GM12864 (cell line): ENCODE results near the gene AOPEP.

Experiments used
- DNase-seq: peaks from one replicate; pipeline ENCODE4 v3.0.0-alpha.2; 2011; ENCODE audit warnings: low read depth
- H3K4me3 ChIP-seq: 2 replicates; pipeline ENCODE4 v1.5.1; 2011; ENCODE audit warnings: mild to moderate bottlenecking, low read depth, low read length, control low read depth
- TF ChIP-seq, protein P1 (sequence below): IDR thresholded peaks from 2 replicates; pipeline ENCODE4 v1.5.1; 2011; ENCODE audit warnings: low read depth, mild to moderate bottlenecking, moderate library complexity, low read length, control low read depth, inconsistent platforms; ENCODE audit errors: missing control alignments

Gene AOPEP

DNA sequence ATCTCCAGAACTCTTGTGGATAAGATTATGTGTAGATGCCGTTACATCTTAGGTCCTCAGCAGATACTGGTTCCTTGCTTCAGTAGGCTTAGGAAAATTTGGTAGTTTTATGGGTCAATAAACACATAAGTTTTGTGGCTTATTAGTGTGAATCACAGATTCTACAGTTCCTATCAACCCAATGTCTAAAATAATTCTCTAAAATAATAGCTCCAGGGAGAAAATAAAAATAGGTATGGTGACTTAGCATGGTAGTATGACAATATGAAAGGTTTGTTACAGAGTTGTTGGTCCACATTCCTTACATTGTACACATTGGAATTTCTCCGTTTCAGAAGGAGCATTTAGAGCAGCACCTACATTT is 91.7 kb downstream of the AOPEP start:
- H3K4me3 ChIP-seq: no peak overlapping the region
- no peak for DNase-seq
- TF ChIP-seq, protein P1, sequence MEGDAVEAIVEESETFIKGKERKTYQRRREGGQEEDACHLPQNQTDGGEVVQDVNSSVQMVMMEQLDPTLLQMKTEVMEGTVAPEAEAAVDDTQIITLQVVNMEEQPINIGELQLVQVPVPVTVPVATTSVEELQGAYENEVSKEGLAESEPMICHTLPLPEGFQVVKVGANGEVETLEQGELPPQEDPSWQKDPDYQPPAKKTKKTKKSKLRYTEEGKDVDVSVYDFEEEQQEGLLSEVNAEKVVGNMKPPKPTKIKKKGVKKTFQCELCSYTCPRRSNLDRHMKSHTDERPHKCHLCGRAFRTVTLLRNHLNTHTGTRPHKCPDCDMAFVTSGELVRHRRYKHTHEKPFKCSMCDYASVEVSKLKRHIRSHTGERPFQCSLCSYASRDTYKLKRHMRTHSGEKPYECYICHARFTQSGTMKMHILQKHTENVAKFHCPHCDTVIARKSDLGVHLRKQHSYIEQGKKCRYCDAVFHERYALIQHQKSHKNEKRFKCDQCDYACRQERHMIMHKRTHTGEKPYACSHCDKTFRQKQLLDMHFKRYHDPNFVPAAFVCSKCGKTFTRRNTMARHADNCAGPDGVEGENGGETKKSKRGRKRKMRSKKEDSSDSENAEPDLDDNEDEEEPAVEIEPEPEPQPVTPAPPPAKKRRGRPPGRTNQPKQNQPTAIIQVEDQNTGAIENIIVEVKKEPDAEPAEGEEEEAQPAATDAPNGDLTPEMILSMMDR: no peak

DNA sequence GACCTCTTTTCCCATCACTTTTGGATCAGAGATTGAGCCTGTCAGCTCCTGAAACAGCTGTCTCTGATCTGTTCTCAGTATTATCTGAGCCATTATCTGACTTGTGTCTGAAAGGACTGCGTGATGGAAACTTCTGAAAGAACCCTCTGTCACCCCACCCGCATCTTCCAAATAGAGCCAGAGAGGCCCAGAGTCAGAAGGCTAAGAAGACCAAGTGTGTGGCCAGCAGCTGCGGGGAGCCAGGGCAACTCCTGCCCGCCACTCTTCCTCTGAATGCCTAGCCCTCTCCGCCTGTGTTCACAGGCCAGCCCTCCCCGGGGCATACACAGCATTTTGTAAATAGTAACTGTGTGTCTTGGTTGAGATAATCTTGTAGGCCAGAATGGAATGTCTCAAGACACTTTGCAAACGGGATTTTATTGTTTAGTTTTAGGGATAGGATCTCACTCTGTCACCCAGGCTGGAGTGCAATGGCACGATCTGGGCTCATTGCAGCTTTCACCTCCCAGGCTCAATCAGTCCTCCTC is 92.7 kb downstream of the AOPEP start:
- TF ChIP-seq, protein P1: no peak

DNA sequence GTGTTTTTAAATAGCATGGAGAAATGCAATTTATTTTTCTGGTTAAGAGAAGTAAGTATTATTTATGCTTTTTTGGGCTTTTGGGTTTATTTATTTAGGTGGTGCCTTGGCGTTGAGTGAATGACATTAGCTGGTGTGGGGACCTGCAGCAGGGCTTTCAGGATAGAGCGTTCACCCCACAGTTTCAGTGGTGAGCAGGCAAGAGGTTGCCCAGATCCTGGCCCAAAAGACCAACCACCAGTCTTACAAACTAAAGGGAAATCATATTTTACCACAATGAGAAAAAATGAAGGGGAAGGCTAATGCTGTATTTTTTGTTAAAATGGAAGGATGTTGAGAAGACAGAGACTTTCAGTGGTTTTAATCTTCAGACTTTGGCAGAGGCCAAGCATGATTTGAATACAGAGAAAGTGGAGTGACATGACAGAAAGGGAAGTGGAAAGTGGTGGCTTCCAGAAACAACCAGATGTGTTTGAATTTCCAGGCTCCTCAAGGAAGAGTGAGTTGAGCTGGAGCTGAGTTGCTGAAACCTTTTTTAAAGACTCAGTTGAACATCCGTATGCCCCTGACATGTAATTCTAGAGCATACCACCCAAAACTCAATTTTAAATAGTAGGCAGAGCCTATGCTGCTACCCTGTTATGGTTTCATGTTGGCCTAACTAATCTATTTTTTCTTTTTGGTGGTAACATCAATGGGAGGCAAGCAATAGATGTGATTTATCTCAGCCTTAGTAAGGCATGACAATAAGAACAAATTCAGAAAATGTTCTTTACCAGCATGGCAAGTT is 94.8 kb downstream of the AOPEP start:
- DNase-seq: peak; percentile 38
- TF ChIP-seq, protein P1: no peak
- H3K4me3 ChIP-seq: no peak overlapping the region

More for the DNA sequence above, 92.7 kb downstream of the AOPEP start:
- DNase-seq: no peak
- H3K4me3 ChIP-seq: no peak overlapping the region

DNA sequence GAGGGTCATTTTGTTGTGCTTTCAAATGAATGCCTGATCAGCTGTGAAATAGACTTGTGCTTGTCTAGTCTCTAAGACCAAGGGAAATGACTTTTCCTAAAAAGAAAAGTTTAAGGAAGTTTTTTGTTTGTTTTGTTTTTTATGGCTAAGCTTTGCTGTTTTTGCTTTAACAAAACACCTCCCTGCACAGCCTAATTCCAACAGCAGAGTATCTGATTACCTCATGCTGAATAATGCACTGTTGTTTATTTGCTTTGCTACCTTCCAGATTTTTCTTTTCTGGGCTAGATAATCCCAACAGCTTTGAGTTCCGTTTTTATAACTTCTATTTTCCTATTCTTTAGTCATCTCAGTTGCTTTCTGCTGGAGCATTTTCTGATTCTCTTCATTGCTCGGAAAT is 95.8 kb downstream of the AOPEP start:
- TF ChIP-seq, protein P1: no peak
- H3K4me3 ChIP-seq: no peak overlapping the region
- no peak for DNase-seq

DNA sequence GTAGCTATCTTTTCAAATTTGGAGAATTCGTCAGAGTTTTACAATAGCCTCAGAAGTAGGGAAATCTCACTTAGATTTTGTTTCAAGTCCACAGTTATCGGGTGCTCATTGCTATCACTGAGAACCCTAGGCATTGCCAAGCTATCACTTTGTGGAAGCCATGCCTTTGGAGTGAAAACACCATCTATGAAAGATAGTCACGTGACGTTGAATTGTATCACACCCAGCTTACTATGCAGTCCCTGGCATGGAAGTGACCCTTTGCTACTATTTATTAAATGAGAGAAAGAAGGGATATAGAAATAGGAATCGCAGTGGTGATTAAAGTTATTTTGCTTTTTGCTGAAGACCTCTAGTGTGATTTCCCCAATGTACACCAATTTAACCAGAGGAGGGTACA is 97.2 kb downstream of the AOPEP start:
- TF ChIP-seq, protein P1: no peak
- no peak overlapping the region for H3K4me3 ChIP-seq
- DNase-seq: no peak

DNA sequence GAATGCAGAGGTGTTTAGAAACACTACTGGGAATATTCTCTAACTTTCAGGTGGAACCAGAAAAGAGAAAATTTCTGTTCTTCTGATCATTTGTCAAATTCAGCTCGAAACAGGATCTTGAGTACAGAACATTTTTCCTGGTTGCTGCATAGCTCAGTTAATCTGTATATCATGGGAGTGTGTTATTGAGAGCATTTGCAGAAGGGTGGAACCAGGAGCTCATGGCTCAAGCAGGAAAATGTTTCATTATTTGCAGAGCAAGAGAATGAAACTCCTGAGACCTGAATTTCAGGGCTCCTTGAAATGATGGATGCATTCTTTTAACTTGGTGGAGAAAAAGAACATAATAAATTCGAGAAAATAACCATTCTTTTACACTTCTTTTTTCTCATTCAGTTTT is 97.9 kb downstream of the AOPEP start:
- TF ChIP-seq, protein P1: no peak
- no peak overlapping the region for H3K4me3 ChIP-seq
- DNase-seq: no peak
